ENCODE data around the gene CENPU. TPM values are rescaled to one million over a fixed set of nuclear protein-coding genes. Genes with fewer than 3 reads are reported as not detected.

CENPU gene
- total RNA-seq, 2 donors from 2014 or later: 11.4 to 28.1 TPM

DNA sequence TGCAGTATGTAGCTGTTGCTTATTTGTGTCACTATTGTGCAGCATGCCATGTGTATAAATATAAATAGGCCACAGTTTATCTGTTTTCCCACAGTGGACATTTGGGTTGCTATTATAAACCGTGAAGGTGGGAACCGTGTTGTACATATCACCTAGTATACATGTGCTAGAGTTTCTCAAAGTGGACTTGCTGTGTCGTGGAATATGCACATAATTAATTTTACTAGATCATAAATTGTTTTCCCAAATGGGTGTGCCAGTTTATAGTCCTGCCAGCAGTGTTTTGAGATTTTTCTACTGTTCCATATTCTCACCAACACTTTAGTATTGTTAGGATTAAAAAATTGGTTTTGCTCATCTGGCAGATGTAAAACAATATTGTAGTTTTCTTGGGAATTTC lies 45.9 kb downstream of the CENPU start:
- Histone ChIP-seq H3K4me1 (no peaks in the 10 kb centered on the region), H3K27me3 (no peaks in the 10 kb centered on the region), H3K4me3 (no peak overlapping the region), H3K9ac (ENCODE audit: low read depth in 2 of 2, low read length in 2 of 2) (no peak overlapping the region), H3K36me3 (no peaks in the 10 kb centered on the region), H3K27ac (no peak overlapping the region), H3K9me3 (no peaks in the 10 kb centered on the region)
- intact Hi-C loops (cut with DNase I): no loop called here
- DNase-seq: no peak
- TF ChIP-seq CTCF (IDR thresholded peaks at IDR 0.05): no peak

DNA sequence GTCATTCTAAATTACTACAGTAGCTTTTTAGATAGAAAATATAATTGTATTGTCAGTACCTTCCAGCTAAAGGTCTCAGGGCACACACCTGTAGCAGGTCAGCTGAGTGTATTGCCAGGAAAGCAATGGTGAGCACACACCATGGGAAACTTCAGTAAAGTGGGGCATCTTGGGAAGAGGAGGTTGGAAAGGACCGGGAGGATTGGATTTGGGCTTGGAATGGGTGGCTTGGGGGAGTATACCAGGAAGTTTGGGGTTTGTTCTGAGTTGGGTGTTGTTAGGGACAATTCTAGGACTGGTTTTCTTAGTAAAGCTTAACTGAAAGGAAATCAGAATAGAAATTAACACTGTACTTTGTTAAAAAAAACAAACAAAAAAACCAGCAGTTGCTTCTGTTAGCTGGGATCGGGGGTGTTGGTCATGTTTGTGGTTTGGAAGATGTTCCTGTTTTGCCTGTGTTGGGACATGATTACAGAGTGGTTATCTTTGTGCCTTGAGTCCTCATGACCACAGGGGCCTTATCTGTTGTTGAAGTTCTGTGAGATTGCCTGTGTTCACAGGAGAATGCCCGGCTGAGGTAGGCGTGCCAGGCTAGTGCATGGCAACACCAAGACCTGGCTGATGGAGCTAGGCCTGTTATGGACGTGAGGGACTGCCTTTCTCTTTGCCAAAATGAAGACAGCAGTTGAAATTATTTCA lies 49.3 kb downstream of the CENPU start:
- H3K9ac ChIP-seq (ENCODE audit: low read depth in 2 of 2, low read length in 2 of 2): no peak overlapping the region

DNA sequence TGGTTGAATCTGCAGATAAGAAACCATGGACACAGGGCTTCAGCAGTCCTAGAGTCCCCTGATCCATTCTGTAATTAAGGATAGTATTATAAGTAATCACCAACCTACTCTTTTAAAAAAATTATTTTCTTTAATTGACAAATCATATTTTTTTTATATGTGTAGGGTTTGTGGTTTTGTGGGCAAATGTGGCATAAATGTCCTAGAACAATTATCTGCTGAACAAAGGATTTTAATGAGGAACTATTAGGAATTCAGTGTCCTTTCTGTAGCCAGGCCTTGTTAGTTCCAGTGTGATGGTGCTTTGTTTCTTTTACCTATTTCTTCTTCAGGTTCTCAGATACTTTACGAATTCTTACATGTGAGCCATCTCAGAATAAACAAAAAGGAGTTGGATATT lies 52.0 kb downstream of the CENPU start:
- intact Hi-C loops (cut with DNase I): no loop called here
- Histone ChIP-seq H3K4me3 (no peak overlapping the region), H3K4me1 (no peaks in the 10 kb centered on the region), H3K9me3 (no peaks in the 10 kb centered on the region), H3K27ac (no peak overlapping the region), H3K36me3 (no peaks in the 10 kb centered on the region), H3K9ac (ENCODE audit: low read depth in 2 of 2, low read length in 2 of 2) (no peak overlapping the region), H3K27me3 (no peaks in the 10 kb centered on the region)
- no peak for TF ChIP-seq CTCF (IDR thresholded peaks at IDR 0.05)
- DNase-seq: no peak

More for the DNA sequence above, 49.3 kb downstream of the CENPU start:
- Histone ChIP-seq H3K27ac (no peak overlapping the region), H3K9me3 (no peaks in the 10 kb centered on the region), H3K27me3 (no peaks in the 10 kb centered on the region), H3K4me1 (no peaks in the 10 kb centered on the region), H3K4me3 (no peak overlapping the region), H3K36me3 (no peaks in the 10 kb centered on the region)
- TF ChIP-seq CTCF (IDR thresholded peaks at IDR 0.05): no peak
- intact Hi-C loops (cut with DNase I): no loop called here
- DNase-seq: no peak

DNA sequence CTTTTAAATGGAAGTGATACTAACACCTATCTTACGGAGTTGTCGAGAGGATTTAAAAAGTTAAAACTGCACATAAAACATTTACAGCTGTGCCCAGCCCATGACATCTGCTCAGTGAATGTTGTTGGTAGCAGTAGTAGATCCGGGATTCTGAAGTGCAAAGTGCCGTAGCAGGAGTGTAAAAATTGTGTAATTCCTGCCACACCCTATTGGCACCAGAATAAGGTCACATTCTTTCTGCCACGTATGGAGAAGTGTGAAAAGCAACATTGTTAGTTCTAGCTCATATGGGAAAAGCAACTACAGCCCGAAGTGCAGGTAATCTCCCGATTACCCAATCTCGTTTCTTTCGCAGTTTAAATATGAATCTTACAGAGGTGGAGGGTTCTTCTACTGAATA lies 53.2 kb downstream of the CENPU start:
- Histone ChIP-seq H3K4me3 (no peak overlapping the region), H3K27ac (peak overlapping the region; percentile 60), H3K4me1 (no peaks in the 10 kb centered on the region), H3K27me3 (no peaks in the 10 kb centered on the region), H3K9ac (ENCODE audit: low read depth in 2 of 2, low read length in 2 of 2) (peak overlapping the region in 1 of 2 donors; percentile 4), H3K36me3 (no peaks in the 10 kb centered on the region), H3K9me3 (no peaks in the 10 kb centered on the region)
- peak; percentile 70 for DNase-seq
- TF ChIP-seq CTCF (IDR thresholded peaks at IDR 0.05): no peak
- intact Hi-C loops (cut with DNase I): no loop called here

GRCh38 chr4:184675821-184676492 lies 57.9 kb downstream of the CENPU start:
- TF ChIP-seq CTCF (IDR thresholded peaks at IDR 0.05): no peak

More at GRCh38 chr4:184675821-184676492, 57.9 kb downstream of the CENPU start:
- DNase-seq: no peak
- Histone ChIP-seq H3K27ac (no peak overlapping the region), H3K36me3 (no peaks in the 10 kb centered on the region), H3K27me3 (no peaks in the 10 kb centered on the region), H3K4me3 (no peak overlapping the region), H3K9me3 (no peaks in the 10 kb centered on the region), H3K9ac (ENCODE audit: low read depth in 2 of 2, low read length in 2 of 2) (no peak overlapping the region), H3K4me1 (no peaks in the 10 kb centered on the region)
- intact Hi-C loops (cut with DNase I): no loop called here
